HepG2 (cell line): ENCODE results near the gene MYO5B. TPM values are rescaled to one million over a fixed set of nuclear protein-coding genes. Genes with fewer than 3 reads are reported as not detected.

Experiments used
- ELF3 ChIP-seq: IDR thresholded peaks from 2 replicates; pipeline ENCODE4 v1.6.1; 2016; ENCODE audit warnings: missing genetic modification reagents, missing compliant biosample characterization
- HMG20B ChIP-seq: conservative IDR thresholded peaks from 2 replicates; pipeline ENCODE4 v1.6.1; 2016; ENCODE audit warnings: missing genetic modification reagents, missing compliant biosample characterization
- KLF12 ChIP-seq: sonication (generic); formaldehyde crosslinking; IDR thresholded peaks from 2 replicates; pipeline ENCODE4 v1.4.0; 2020; ENCODE audit warnings: missing genetic modification reagents, borderline replicate concordance
- NCOA2 ChIP-seq: sonication (generic); formaldehyde crosslinking; IDR thresholded peaks from 2 replicates; pipeline ENCODE4 v1.8.0; 2022; ENCODE audit warnings: inconsistent platforms
- NFATC3 ChIP-seq: sonication (generic); formaldehyde crosslinking; IDR thresholded peaks from 2 replicates; pipeline ENCODE4 v1.5.1; 2020; ENCODE audit warnings: mild to moderate bottlenecking, missing genetic modification reagents
- NFYC ChIP-seq: IDR thresholded peaks from 2 replicates; pipeline ENCODE4 v1.6.1; 2016; ENCODE audit warnings: missing genetic modification reagents, missing compliant biosample characterization
- ZC3H13 ChIP-seq: sonication (generic); formaldehyde crosslinking; IDR thresholded peaks from 2 replicates; pipeline ENCODE4 v1.8.1; 2023; ENCODE audit warnings: mild to moderate bottlenecking, missing genetic modification reagents, moderate library complexity
- ZNF510 ChIP-seq: sonication (generic); formaldehyde crosslinking; IDR thresholded peaks from 2 replicates; pipeline ENCODE4 v1.4.0; 2020; ENCODE audit warnings: low read depth, mild to moderate bottlenecking, missing genetic modification reagents
- ZNF543 ChIP-seq: sonication (generic); formaldehyde crosslinking; IDR thresholded peaks from 2 replicates; pipeline ENCODE4 v1.4.0; 2020; ENCODE audit warnings: mild to moderate bottlenecking, missing genetic modification reagents
- ZNF879 ChIP-seq: sonication (generic); formaldehyde crosslinking; IDR thresholded peaks from 2 replicates; pipeline ENCODE4 v1.8.1; 2023; ENCODE audit warnings: missing genetic modification reagents
- polyA plus RNA-seq, 8 experiments: library from polyadenylated mRNA; depleted of rRNA in 3 of 8; stranded (reverse) in 7 of 8; unstranded in 1 of 8; fragments of >200 nt; fragmentation: Illumina TruSeq in 4 of 8; extraction: Trizol in 4 of 8; gene quantifications; 2 replicates each; pipeline versions ENCODE4 v1.2.1 to v1.2.3, GENCODE V29; 2011 to 2016; ENCODE audit warnings: low read depth in 4 of 8, missing spikeins in 1 of 8, mixed read lengths in 1 of 8; ENCODE audit not compliant: insufficient read depth in 1 of 8
- total RNA-seq, 5 experiments: library from RNA; depleted of rRNA; stranded (reverse); fragments of >200 nt; fragmentation: Illumina TruSeq; extraction: Trizol; gene quantifications; 2 replicates each; pipeline ENCODE4 v1.2.3, GENCODE V29; 2016; ENCODE audit warnings: low read depth in 1 of 5
- TF ChIP-seq, protein P1 (sequence below): IDR thresholded peaks from 2 replicates; pipeline ENCODE4 v1.6.1; 2016
- TF ChIP-seq, protein P2 (sequence below): sonication (generic); formaldehyde crosslinking; IDR thresholded peaks from 2 replicates; pipeline ENCODE4 v1.9.0; 2021; ENCODE audit warnings: missing genetic modification reagents, borderline replicate concordance
- TF ChIP-seq, protein P3 (sequence below): sonication (generic); formaldehyde crosslinking; IDR thresholded peaks from 2 replicates; pipeline ENCODE4 v1.4.0; 2020; ENCODE audit warnings: missing genetic modification reagents, borderline replicate concordance
- TF ChIP-seq, protein P4 (sequence below): sonication (generic); formaldehyde crosslinking; IDR thresholded peaks from 2 replicates; pipeline ENCODE4 v1.4.0; 2020; ENCODE audit warnings: mild to moderate bottlenecking, missing genetic modification reagents

The MYO5B gene
- total and polyA plus RNA-seq, 2 of the 13 experiments (the other 11 are each of a cell fraction or from before 2014, with no cell fraction given) = 13.1 to 24.0 TPM

DNA sequence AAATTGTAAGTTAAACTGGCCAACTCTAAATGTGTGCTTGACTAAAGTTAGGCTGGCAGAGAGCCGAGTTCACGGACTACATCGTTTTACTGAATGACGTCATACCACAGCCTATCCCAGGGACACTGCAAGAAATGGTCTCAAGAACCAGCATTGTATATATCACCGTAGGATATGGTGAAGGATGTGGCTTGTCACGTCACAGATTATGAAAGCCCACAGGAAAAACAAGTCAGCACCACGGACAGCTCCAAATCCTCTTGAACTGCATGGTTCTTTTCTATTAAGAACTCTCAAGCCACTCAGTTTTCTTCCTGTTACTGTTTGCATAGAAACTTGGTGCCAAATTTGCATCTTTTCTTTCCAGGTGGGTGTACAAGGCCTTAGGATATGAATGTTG, 296.5 kb downstream of the MYO5B start (continued):
- TF ChIP-seq, protein P1, sequence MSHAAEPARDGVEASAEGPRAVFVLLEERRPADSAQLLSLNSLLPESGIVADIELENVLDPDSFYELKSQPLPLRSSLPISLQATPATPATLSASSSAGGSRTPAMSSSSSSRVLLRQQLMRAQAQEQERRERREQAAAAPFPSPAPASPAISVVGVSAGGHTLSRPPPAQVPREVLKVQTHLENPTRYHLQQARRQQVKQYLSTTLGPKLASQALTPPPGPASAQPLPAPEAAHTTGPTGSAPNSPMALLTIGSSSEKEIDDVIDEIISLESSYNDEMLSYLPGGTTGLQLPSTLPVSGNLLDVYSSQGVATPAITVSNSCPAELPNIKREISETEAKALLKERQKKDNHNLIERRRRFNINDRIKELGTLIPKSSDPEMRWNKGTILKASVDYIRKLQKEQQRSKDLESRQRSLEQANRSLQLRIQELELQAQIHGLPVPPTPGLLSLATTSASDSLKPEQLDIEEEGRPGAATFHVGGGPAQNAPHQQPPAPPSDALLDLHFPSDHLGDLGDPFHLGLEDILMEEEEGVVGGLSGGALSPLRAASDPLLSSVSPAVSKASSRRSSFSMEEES (CRISPR knock-in tag) = no peak
- no peak for TF ChIP-seq HMG20B
- TF ChIP-seq ZNF510 (CRISPR knock-in tag) = no peak
- 0 out of 2 replicates have a peak, but pooled peaks have one; percentile 14 for TF ChIP-seq ELF3 (CRISPR knock-in tag)
- 0 out of 2 replicates have a peak, but pooled peaks have one; percentile 20 for TF ChIP-seq NCOA2 (CRISPR knock-in tag)
- 0 out of 2 replicates have a peak, but pooled peaks have one; percentile 35 for TF ChIP-seq KLF12 (CRISPR knock-in tag)
- TF ChIP-seq, protein P2, sequence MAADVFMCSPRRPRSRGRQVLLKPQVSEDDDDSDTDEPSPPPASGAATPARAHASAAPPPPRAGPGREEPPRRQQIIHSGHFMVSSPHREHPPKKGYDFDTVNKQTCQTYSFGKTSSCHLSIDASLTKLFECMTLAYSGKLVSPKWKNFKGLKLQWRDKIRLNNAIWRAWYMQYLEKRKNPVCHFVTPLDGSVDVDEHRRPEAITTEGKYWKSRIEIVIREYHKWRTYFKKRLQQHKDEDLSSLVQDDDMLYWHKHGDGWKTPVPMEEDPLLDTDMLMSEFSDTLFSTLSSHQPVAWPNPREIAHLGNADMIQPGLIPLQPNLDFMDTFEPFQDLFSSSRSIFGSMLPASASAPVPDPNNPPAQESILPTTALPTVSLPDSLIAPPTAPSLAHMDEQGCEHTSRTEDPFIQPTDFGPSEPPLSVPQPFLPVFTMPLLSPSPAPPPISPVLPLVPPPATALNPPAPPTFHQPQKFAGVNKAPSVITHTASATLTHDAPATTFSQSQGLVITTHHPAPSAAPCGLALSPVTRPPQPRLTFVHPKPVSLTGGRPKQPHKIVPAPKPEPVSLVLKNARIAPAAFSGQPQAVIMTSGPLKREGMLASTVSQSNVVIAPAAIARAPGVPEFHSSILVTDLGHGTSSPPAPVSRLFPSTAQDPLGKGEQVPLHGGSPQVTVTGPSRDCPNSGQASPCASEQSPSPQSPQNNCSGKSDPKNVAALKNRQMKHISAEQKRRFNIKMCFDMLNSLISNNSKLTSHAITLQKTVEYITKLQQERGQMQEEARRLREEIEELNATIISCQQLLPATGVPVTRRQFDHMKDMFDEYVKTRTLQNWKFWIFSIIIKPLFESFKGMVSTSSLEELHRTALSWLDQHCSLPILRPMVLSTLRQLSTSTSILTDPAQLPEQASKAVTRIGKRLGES (CRISPR knock-in tag) = 0 out of 2 replicates have a peak, but pooled peaks have one; percentile 26
- TF ChIP-seq, protein P3, sequence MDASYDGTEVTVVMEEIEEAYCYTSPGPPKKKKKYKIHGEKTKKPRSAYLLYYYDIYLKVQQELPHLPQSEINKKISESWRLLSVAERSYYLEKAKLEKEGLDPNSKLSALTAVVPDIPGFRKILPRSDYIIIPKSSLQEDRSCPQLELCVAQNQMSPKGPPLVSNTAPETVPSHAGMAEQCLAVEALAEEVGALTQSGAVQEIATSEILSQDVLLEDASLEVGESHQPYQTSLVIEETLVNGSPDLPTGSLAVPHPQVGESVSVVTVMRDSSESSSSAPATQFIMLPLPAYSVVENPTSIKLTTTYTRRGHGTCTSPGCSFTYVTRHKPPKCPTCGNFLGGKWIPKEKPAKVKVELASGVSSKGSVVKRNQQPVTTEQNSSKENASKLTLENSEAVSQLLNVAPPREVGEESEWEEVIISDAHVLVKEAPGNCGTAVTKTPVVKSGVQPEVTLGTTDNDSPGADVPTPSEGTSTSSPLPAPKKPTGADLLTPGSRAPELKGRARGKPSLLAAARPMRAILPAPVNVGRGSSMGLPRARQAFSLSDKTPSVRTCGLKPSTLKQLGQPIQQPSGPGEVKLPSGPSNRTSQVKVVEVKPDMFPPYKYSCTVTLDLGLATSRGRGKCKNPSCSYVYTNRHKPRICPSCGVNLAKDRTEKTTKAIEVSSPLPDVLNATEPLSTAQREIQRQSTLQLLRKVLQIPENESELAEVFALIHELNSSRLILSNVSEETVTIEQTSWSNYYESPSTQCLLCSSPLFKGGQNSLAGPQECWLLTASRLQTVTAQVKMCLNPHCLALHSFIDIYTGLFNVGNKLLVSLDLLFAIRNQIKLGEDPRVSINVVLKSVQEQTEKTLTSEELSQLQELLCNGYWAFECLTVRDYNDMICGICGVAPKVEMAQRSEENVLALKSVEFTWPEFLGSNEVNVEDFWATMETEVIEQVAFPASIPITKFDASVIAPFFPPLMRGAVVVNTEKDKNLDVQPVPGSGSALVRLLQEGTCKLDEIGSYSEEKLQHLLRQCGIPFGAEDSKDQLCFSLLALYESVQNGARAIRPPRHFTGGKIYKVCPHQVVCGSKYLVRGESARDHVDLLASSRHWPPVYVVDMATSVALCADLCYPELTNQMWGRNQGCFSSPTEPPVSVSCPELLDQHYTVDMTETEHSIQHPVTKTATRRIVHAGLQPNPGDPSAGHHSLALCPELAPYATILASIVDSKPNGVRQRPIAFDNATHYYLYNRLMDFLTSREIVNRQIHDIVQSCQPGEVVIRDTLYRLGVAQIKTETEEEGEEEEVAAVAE (CRISPR knock-in tag) = peak; percentile 65; the same call in 1 of the 2 replicates
- TF ChIP-seq NFATC3 (CRISPR knock-in tag) = no peak
- no peak for TF ChIP-seq ZC3H13 (CRISPR knock-in tag)
- TF ChIP-seq ZNF543 (CRISPR knock-in tag) = no peak
- TF ChIP-seq, protein P4, sequence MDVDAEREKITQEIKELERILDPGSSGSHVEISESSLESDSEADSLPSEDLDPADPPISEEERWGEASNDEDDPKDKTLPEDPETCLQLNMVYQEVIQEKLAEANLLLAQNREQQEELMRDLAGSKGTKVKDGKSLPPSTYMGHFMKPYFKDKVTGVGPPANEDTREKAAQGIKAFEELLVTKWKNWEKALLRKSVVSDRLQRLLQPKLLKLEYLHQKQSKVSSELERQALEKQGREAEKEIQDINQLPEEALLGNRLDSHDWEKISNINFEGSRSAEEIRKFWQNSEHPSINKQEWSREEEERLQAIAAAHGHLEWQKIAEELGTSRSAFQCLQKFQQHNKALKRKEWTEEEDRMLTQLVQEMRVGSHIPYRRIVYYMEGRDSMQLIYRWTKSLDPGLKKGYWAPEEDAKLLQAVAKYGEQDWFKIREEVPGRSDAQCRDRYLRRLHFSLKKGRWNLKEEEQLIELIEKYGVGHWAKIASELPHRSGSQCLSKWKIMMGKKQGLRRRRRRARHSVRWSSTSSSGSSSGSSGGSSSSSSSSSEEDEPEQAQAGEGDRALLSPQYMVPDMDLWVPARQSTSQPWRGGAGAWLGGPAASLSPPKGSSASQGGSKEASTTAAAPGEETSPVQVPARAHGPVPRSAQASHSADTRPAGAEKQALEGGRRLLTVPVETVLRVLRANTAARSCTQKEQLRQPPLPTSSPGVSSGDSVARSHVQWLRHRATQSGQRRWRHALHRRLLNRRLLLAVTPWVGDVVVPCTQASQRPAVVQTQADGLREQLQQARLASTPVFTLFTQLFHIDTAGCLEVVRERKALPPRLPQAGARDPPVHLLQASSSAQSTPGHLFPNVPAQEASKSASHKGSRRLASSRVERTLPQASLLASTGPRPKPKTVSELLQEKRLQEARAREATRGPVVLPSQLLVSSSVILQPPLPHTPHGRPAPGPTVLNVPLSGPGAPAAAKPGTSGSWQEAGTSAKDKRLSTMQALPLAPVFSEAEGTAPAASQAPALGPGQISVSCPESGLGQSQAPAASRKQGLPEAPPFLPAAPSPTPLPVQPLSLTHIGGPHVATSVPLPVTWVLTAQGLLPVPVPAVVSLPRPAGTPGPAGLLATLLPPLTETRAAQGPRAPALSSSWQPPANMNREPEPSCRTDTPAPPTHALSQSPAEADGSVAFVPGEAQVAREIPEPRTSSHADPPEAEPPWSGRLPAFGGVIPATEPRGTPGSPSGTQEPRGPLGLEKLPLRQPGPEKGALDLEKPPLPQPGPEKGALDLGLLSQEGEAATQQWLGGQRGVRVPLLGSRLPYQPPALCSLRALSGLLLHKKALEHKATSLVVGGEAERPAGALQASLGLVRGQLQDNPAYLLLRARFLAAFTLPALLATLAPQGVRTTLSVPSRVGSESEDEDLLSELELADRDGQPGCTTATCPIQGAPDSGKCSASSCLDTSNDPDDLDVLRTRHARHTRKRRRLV = no peak
- no peak for TF ChIP-seq NFYC (CRISPR knock-in tag)
- no peak for TF ChIP-seq ZNF879 (CRISPR knock-in tag)
